GM12801 (cell line): ENCODE results near the gene CATSPER3.

Experiments used
- TF ChIP-seq, protein P1 (sequence below): IDR thresholded peaks from one replicate; pipeline ENCODE4 v1.5.1; 2011; ENCODE audit warnings: control low read depth; ENCODE audit not compliant: insufficient read length; ENCODE audit errors: extremely low read depth

Gene CATSPER3

DNA sequence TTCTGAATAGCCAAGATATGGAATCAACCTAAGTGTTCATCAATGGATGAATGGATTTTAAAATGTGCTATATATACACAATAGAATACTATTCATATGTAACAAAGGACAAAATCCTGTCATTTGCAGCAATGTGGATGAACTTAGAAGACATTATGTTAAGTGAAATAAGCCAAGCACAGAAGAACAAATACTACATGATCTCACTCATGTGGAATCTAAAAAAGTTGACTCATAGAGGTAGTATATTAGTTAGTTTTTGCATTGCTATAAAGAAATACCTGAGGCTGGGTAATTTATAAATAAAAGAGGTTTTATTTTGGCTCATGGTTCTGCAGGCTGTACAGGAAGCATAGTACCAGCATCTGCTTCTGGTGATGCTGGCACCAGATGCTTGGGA is 8.1 kb downstream of the CATSPER3 start:
- TF ChIP-seq, protein P1, sequence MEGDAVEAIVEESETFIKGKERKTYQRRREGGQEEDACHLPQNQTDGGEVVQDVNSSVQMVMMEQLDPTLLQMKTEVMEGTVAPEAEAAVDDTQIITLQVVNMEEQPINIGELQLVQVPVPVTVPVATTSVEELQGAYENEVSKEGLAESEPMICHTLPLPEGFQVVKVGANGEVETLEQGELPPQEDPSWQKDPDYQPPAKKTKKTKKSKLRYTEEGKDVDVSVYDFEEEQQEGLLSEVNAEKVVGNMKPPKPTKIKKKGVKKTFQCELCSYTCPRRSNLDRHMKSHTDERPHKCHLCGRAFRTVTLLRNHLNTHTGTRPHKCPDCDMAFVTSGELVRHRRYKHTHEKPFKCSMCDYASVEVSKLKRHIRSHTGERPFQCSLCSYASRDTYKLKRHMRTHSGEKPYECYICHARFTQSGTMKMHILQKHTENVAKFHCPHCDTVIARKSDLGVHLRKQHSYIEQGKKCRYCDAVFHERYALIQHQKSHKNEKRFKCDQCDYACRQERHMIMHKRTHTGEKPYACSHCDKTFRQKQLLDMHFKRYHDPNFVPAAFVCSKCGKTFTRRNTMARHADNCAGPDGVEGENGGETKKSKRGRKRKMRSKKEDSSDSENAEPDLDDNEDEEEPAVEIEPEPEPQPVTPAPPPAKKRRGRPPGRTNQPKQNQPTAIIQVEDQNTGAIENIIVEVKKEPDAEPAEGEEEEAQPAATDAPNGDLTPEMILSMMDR: no peak

DNA sequence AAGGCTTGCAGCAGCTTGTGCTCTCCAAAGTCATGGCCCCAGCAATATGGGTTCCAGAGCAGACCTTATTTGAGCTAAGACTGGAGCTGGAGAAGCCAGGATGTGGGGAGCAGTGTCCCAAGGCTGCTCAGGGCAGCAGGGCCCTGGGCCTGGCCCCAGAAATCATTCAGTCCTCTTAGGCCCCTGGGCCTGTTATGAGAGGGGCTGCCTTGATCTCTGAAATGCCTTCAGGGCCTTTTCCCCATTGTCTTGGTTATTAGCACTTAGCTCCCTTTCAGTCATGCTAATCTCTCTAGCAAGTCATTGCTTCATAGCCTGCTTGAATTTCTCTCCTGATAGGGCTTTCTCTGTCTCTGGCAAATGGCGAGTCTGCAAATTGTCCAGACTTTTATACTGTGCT is 9.1 kb downstream of the CATSPER3 start:
- TF ChIP-seq, protein P1: no peak

DNA sequence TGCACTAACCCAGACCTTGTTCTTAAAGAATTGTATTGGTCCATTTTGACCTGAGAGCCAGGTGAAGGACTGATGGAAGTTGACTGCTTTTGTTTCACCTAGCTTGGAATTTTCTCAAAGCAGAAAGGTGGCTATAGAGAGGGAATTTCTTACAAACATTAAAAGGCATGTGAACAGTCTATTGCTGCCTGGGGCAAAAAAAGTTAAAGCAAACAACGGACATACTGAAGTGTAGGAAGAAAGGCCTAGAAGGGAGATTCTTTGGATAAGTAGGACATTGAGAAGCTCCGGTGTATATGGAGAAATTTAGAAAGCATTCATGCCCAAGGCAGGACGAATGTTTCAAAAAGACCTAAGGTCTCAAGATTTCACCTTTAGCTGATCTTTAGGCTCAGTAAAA is 11.7 kb downstream of the CATSPER3 start:
- TF ChIP-seq, protein P1: no peak

DNA sequence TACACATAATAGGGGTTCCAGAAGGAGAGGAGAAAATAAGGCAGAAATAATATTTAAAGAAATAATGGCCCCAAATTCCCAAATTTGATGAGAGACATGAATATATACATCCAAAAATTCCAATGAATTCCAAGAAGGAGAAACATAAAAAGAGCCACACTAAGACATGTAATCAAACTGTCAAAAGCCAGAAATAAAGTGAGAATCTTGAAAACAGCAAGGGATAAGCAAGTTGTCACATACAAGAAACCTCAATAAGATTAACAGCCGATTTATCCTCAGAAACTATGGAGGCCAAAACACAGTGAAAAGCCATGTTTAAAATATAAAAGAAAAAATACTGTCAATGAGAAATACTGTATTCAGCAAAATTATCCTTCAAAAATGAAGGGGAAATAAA is 14.5 kb downstream of the CATSPER3 start:
- TF ChIP-seq, protein P1: no peak

DNA sequence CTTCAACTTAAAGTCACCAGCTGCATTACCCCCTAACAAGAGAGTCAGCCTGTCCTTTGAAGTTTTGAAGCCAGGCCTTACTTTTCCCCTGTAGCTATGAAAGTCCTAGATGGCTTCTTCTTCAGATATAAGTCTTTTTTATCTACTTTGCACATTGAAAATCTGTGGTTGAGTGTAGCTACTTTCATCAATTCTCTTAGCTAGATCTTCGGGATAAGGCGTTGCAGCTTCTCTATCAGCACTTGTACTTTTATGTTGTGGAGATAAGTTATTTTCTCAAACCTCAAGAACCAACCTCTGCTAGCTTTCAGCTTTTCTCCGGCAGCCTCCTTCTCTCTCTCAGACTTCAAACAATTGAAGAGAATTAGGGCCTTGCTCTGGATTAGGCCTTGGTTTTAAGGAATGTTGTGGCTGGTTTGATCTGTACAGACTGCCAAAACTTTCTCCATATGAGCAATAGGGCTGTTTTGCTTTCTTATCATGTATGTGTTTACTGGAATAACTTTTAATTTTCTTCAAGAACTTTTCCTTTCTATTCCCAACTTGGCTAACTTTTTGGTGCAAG is 21.6 kb downstream of the CATSPER3 start:
- TF ChIP-seq, protein P1: no peak

DNA sequence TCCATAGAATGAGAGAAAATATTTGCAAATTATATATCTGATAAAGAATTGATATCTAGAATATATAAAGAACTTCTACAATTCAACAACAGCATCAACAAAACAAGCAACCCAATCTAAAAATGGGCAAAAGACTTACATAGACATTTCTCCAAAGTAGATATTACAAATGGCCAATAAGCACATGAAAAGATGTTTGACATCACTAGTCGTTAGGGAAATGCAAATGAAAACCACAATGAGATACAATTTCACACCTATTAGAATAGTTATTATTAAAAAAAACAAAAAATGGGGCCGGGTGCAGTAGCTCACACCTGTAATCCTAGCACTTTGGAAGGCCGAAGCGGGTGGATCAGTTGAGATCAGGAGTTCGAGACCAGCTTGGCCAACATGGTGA is 24.4 kb downstream of the CATSPER3 start:
- TF ChIP-seq, protein P1: no peak

DNA sequence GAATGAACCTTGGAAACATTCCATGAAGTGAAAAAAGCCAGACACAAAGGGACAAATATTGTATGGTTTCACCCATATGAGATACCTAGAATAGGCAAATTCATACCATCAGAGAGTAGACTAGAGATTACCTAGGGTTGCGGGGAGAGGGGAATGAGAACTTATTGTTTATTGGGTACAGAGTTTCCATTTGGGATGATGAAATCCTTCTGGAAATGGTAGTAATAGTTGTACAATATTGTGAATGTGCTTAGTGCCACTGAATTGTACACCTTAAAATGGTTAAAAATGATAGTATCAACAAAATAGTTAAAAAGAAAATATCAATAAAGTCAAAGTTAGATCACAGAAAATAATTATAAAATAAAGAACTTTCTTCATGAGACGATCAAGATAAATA is 25.5 kb downstream of the CATSPER3 start:
- TF ChIP-seq, protein P1: no peak
